ENCODE results near the gene MTFP1.
A peak's percentile ranks its signal among the peaks of the same experiment; 100 is the strongest.

MTFP1 gene

DNA sequence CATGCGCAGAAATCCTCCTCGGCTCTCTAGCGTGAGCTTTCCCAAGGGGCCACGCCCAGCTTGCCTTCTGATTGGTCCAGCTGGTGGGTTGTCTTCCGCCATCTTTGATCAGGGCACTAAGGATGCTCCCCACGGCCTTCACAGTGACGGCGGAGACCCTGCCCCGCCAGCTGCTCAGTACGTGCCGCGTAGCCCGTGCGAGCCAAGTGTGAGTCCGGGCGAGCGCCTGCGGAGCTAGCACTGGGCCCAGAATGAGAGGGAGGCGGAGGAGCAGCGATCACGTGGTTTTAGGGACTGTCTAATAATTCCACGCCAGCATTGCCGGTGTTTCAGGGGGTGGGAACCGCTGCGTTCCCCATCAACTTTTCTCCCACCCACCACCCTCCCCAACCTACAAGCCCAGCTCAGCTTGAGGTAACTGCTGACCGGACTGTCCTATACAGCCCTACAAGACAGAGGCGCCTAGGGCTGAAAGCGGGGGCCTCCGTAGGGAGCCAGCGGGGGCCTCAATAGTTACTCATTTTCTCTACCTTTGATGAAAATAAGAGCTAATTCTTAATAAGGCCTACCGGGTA lies 1.5 kb upstream of the MTFP1 start:
- Histone ChIP-seq H3K27me3 (ENCODE audit: insufficient read depth, low read length) (no peaks in the 10 kb centered on the region), H2AFZ (ENCODE audit: low read depth, low read length) (peak overlapping the region; percentile 88), H3K4me1 (ENCODE audit: insufficient read depth, low read length) (peaks cover 29% of the 10 kb centered on the region), H3K36me3 (ENCODE audit: insufficient read depth, low read length) (no peaks in the 10 kb centered on the region), H3K4me3 (ENCODE audit: low read length) (peak overlapping the region; percentile 67), H3K9me3 (ENCODE audit: low read length) (no peaks in the 10 kb centered on the region)

DNA sequence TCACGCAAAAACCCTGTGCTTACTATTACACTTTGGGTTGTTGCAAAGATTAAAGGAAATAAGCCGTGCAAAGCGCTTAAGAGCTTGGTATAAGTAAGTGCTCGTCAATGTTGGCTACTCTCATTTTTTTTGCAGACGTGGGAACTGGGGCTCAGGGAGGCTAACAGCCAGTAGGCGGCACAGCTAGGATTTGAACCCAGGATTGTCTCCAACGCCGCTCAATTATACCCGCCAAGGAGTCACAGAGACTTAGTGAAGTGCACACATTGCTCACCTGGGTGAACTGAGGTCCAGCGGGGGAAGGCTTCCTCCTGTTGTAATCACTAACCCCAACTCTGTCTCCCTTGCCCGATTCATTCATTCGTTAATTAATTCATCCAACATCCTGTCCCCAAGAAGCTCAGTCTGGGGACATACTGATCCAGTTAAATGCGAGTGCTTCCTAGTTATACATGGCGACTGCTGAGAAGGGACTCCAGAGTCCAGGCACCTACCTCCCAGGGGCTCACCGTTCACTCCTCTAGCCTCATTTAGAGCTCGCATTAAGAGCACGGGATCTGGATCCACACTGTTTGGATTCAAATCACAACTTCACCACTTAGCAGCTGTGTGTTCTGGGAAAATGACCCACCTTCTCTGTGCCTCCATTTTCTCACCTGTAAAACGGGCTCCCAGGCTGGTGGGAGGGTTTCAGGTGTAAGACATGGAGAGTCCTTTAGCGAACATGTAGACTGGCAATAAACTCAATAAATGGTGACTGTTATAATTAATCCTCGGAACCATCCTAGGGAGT lies 838 bp upstream of the MTFP1 start:
- no peaks in the 10 kb centered on the region for H3K9me3 ChIP-seq (ENCODE audit: low read length)
- peak overlapping the region; percentile 88 for H2AFZ ChIP-seq (ENCODE audit: low read depth, low read length)
- no peaks in the 10 kb centered on the region for H3K27me3 ChIP-seq (ENCODE audit: insufficient read depth, low read length)
- no peaks in the 10 kb centered on the region for H3K36me3 ChIP-seq (ENCODE audit: insufficient read depth, low read length)
- peak overlapping the region; percentile 67 for H3K4me3 ChIP-seq (ENCODE audit: low read length)
- H3K4me1 ChIP-seq (ENCODE audit: insufficient read depth, low read length): peaks cover 29% of the 10 kb centered on the region

DNA sequence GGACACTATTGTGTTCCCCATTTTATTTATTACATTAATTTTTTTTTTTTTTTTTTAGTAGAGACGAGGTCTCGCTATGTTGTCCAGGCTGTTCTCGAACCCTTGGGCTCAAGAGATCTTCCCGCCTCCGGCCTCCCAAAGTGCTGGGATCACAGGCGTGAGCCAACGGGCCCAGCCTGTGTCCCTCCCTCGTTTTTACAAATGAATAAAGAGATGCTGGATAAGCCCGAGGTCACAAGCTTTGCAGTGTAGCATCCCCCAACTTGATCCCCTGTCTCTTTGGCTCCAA lies 297 bp upstream of the MTFP1 start:
- no peaks in the 10 kb centered on the region for H3K36me3 ChIP-seq (ENCODE audit: insufficient read depth, low read length)

GRCh38 chr22:30426388-30427353 lies 1.1 kb downstream of the MTFP1 start:
- Histone ChIP-seq H3K4me3 (ENCODE audit: low read length) (peak overlapping the region; percentile 67), H3K36me3 (ENCODE audit: insufficient read depth, low read length) (no peaks in the 10 kb centered on the region), H3K9me3 (ENCODE audit: low read length) (no peaks in the 10 kb centered on the region), H2AFZ (ENCODE audit: low read depth, low read length) (no peak overlapping the region), H3K4me1 (ENCODE audit: insufficient read depth, low read length) (peaks cover 21% of the 10 kb centered on the region), H3K27me3 (ENCODE audit: insufficient read depth, low read length) (no peaks in the 10 kb centered on the region)

More for the DNA sequence above, 297 bp upstream of the MTFP1 start:
- Histone ChIP-seq H3K4me1 (ENCODE audit: insufficient read depth, low read length) (peaks cover 29% of the 10 kb centered on the region), H3K4me3 (ENCODE audit: low read length) (peak overlapping the region; percentile 67), H3K9me3 (ENCODE audit: low read length) (no peaks in the 10 kb centered on the region), H2AFZ (ENCODE audit: low read depth, low read length) (peak overlapping the region; percentile 95), H3K27me3 (ENCODE audit: insufficient read depth, low read length) (no peaks in the 10 kb centered on the region)

GRCh38 chr22:30427871-30428270 lies 2.3 kb downstream of the MTFP1 start:
- H3K27me3 ChIP-seq (ENCODE audit: insufficient read depth, low read length): no peaks in the 10 kb centered on the region
- H3K9me3 ChIP-seq (ENCODE audit: low read length): no peaks in the 10 kb centered on the region
- no peaks in the 10 kb centered on the region for H3K36me3 ChIP-seq (ENCODE audit: insufficient read depth, low read length)
- no peak overlapping the region for H3K4me3 ChIP-seq (ENCODE audit: low read length)
- H2AFZ ChIP-seq (ENCODE audit: low read depth, low read length): no peak overlapping the region
- H3K4me1 ChIP-seq (ENCODE audit: insufficient read depth, low read length): peaks cover 9% of the 10 kb centered on the region

DNA sequence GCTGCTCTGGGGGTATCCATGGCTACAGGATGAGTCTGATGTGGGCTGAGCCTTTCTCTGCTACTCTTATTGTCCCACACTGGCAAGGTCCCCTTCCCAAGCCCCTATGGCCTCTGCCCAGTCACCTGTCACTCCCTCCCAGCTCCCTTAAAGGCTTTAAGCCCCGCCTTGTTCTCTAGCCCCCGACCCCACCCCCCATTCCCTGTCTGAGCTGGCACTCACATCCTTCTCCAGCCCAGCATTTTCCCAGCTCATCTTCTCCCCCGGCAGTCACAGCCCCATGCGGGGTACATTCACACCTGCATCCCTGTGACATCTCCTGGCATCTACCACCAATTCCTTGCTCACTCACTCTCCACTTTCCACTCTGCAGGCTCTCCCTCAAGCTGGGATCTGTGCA lies 4.3 kb downstream of the MTFP1 start:
- no peaks in the 10 kb centered on the region for H3K36me3 ChIP-seq (ENCODE audit: insufficient read depth, low read length)
- no peaks in the 10 kb centered on the region for H3K9me3 ChIP-seq (ENCODE audit: low read length)
- H3K4me3 ChIP-seq (ENCODE audit: low read length): no peak overlapping the region
- no peaks in the 10 kb centered on the region for H3K4me1 ChIP-seq (ENCODE audit: insufficient read depth, low read length)
- no peaks in the 10 kb centered on the region for H3K27me3 ChIP-seq (ENCODE audit: insufficient read depth, low read length)
- H2AFZ ChIP-seq (ENCODE audit: low read depth, low read length): no peak overlapping the region

- H3K27me3 ChIP-seq (ENCODE audit: insufficient read depth, low read length): no peaks in the 10 kb centered on the region
These were observed 5.4 kb downstream of the MTFP1 start for GRCh38 chr22:30430933-30431332.

GRCh38 chr22:30432096-30432495 lies 6.5 kb downstream of the MTFP1 start:
- peaks cover 2% of the 10 kb centered on the region for H3K9me3 ChIP-seq (ENCODE audit: low read length)
- H2AFZ ChIP-seq (ENCODE audit: low read depth, low read length): no peak overlapping the region
- H3K4me3 ChIP-seq (ENCODE audit: low read length): no peak overlapping the region
- H3K4me1 ChIP-seq (ENCODE audit: insufficient read depth, low read length): no peaks in the 10 kb centered on the region
- H3K27me3 ChIP-seq (ENCODE audit: insufficient read depth, low read length): no peaks in the 10 kb centered on the region
- no peaks in the 10 kb centered on the region for H3K36me3 ChIP-seq (ENCODE audit: insufficient read depth, low read length)

More at GRCh38 chr22:30430933-30431332, 5.4 kb downstream of the MTFP1 start:
- Histone ChIP-seq H3K4me3 (ENCODE audit: low read length) (no peak overlapping the region), H3K4me1 (ENCODE audit: insufficient read depth, low read length) (no peaks in the 10 kb centered on the region), H3K9me3 (ENCODE audit: low read length) (peaks cover 2% of the 10 kb centered on the region), H2AFZ (ENCODE audit: low read depth, low read length) (no peak overlapping the region), H3K36me3 (ENCODE audit: insufficient read depth, low read length) (no peaks in the 10 kb centered on the region)

GRCh38 chr22:30432520-30432919 lies 7.0 kb downstream of the MTFP1 start:
- no peaks in the 10 kb centered on the region for H3K36me3 ChIP-seq (ENCODE audit: insufficient read depth, low read length)
- peaks cover 2% of the 10 kb centered on the region for H3K9me3 ChIP-seq (ENCODE audit: low read length)
- H3K4me1 ChIP-seq (ENCODE audit: insufficient read depth, low read length): no peaks in the 10 kb centered on the region
- H3K4me3 ChIP-seq (ENCODE audit: low read length): no peak overlapping the region
- no peak overlapping the region for H2AFZ ChIP-seq (ENCODE audit: low read depth, low read length)
- H3K27me3 ChIP-seq (ENCODE audit: insufficient read depth, low read length): no peaks in the 10 kb centered on the region

GRCh38 chr22:30433227-30433626 lies 7.7 kb downstream of the MTFP1 start:
- no peaks in the 10 kb centered on the region for H3K4me1 ChIP-seq (ENCODE audit: insufficient read depth, low read length)
- H3K4me3 ChIP-seq (ENCODE audit: low read length): no peak overlapping the region
- no peak overlapping the region for H2AFZ ChIP-seq (ENCODE audit: low read depth, low read length)
- H3K9me3 ChIP-seq (ENCODE audit: low read length): peaks cover 2% of the 10 kb centered on the region
- H3K27me3 ChIP-seq (ENCODE audit: insufficient read depth, low read length): no peaks in the 10 kb centered on the region
- no peaks in the 10 kb centered on the region for H3K36me3 ChIP-seq (ENCODE audit: insufficient read depth, low read length)

DNA sequence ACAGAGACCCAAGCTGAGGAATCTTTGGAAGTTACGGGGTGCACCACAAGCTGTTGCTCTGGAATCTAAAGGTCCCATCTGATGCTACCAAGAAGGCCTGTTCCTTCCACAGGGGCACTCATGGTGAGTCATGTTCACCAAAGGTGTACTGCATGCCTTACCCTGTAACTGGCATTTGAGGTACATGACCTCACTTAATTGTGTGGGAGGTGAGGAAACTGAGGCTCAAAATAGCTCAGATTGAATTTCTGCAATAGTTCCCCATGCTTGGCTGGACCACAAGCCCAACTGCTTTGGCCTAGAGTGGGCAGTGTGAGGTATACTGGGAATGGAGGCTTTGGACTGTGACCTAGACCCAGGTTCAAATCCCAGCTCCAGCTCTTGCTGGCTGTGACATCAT lies 8.2 kb downstream of the MTFP1 start:
- Histone ChIP-seq H2AFZ (ENCODE audit: low read depth, low read length) (no peak overlapping the region), H3K4me3 (ENCODE audit: low read length) (no peak overlapping the region), H3K27me3 (ENCODE audit: insufficient read depth, low read length) (no peaks in the 10 kb centered on the region), H3K9me3 (ENCODE audit: low read length) (peaks cover 2% of the 10 kb centered on the region), H3K36me3 (ENCODE audit: insufficient read depth, low read length) (no peaks in the 10 kb centered on the region), H3K4me1 (ENCODE audit: insufficient read depth, low read length) (no peaks in the 10 kb centered on the region)

DNA sequence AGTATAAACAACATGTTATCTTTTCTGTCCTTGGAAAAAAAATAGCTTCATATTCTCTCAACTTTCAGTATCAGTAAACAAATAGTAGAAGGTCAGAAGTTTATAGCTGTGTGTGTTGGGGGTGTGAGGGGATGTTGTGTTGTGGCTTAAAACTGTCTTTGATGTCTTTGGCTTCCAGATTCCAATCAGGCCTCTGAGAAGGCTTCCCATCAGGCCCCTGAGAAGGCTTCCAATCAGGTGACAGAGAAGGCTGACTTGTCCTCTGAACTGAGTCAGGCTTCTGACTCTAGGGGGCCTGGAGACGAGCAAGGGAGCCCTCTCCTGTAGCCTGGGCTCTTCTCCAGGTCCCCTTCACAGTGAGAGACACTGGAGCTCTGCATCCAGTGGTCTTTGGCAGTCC lies 9.3 kb downstream of the MTFP1 start:
- Histone ChIP-seq H3K4me1 (ENCODE audit: insufficient read depth, low read length) (no peaks in the 10 kb centered on the region), H2AFZ (ENCODE audit: low read depth, low read length) (no peak overlapping the region), H3K36me3 (ENCODE audit: insufficient read depth, low read length) (no peaks in the 10 kb centered on the region), H3K4me3 (ENCODE audit: low read length) (no peak overlapping the region), H3K9me3 (ENCODE audit: low read length) (peaks cover 2% of the 10 kb centered on the region), H3K27me3 (ENCODE audit: insufficient read depth, low read length) (no peaks in the 10 kb centered on the region)

DNA sequence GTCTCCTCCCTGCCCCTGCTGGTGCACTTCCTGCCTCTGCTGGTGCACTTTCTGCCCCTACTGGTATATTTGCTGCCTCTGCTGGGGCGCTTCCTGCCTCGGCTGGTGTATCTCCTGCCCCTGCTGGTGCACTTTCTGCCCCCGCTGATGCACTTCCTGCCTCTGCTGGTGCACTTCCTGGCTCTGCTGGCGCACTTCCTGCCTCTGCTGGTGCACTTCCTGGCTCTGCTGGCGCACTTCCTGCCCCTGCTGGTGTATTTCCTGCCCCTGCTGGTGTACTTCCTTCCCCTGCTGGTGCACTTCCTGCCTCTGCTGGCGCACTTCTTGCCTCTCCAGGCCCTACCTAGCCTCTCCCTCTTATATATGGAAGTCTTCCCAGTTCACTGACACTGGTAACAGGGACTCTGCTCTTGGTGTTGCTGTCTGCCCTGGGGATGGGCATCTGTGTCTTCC lies 10.1 kb downstream of the MTFP1 start:
- Histone ChIP-seq H3K4me3 (ENCODE audit: low read length) (no peak overlapping the region), H2AFZ (ENCODE audit: low read depth, low read length) (peak overlapping the region; percentile 20), H3K9me3 (ENCODE audit: low read length) (peaks cover 2% of the 10 kb centered on the region), H3K36me3 (ENCODE audit: insufficient read depth, low read length) (no peaks in the 10 kb centered on the region), H3K4me1 (ENCODE audit: insufficient read depth, low read length) (no peaks in the 10 kb centered on the region), H3K27me3 (ENCODE audit: insufficient read depth, low read length) (no peaks in the 10 kb centered on the region)

Data from neuron (in vitro differentiated cells).